DMS53 (cell line): ENCODE data around the gene TPSG1.

Experiments used
- DNase-seq: peaks from one replicate; lab custom pipeline; 2025; lab: John Stamatoyannopoulos, UW

Gene TPSG1

GRCh38 chr16:1215574-1216295 lies 9.3 kb downstream of the TPSG1 start:
- DNase-seq = no peak

- DNase-seq = no peak
Observed at GRCh38 chr16:1214719-1215118, 10.3 kb downstream of the TPSG1 start.

GRCh38 chr16:1213796-1214372 lies 11.2 kb downstream of the TPSG1 start:
- DNase-seq = no peak

DNA sequence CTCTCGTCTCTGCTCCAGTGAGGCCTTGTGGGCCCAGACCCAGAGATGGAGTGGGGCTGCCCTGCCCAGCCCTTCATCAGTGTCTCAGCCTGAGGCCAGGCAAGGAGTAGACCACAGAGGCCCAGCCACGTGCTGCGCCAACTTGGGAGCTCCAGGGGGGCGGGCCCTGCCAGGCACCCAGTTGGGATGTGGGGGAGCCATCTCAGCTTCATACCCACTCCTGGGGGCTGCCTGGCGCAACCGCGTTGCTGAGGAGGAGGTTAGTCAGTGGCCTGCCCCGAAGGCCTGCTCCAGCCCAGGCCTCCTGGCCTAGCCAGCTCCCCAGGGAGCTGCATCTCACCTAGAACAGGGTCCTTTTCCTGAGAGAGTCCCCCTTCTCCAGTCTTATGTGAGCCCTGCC lies 11.8 kb downstream of the TPSG1 start:
- DNase-seq = no peak

DNA sequence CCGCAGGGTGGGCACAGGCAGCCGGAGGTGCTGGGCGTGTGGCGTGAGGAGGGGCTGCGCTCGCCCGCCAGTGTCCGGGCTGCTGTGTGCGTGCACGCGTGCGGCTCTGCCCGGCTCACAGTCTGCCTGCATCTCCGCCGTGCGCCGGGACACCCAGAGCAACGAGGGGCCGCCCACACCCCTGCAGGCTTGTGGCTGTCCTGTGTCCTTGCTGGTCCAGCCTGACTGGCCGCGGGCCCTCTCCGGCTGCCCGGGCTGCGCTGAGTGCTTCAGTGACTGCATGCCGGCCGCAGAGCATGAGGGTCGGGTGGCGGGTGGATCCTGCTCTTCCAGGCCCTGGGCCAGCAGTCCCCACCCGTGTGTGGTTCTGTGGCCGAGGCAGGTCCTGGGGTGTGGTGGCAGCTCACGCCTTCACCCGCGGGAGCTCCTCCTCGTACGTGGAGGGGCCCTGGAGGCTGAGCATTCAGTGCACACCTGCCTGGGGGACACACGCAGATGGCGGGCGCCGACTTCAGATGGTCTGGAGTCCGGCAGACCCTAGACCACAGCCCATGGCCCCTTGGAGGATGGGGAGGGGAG lies 12.4 kb downstream of the TPSG1 start:
- DNase-seq = no peak

GRCh38 chr16:1211451-1212268 lies 13.4 kb downstream of the TPSG1 start:
- no peak for DNase-seq

DNA sequence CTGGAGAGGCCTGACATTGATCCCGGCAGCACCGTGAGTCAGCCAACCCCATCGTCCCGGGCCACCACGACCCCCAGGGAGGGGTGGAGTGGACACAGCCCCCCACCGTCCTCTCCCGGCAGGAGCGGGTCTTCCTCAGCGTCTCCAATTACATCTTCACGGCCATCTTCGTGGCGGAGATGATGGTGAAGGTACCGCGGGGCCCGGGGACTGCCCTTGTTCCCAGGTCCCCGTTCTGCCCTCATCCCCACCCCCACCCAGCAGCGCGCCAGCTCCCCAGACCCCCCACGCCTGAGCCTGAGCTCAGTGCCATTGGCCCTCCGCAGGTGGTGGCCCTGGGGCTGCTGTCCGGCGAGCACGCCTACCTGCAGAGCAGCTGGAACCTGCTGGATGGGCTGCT lies 14.6 kb downstream of the TPSG1 start:
- no peak for DNase-seq

- DNase-seq = no peak
Observed at GRCh38 chr16:1209081-1209480, 16.0 kb downstream of the TPSG1 start.

DNA sequence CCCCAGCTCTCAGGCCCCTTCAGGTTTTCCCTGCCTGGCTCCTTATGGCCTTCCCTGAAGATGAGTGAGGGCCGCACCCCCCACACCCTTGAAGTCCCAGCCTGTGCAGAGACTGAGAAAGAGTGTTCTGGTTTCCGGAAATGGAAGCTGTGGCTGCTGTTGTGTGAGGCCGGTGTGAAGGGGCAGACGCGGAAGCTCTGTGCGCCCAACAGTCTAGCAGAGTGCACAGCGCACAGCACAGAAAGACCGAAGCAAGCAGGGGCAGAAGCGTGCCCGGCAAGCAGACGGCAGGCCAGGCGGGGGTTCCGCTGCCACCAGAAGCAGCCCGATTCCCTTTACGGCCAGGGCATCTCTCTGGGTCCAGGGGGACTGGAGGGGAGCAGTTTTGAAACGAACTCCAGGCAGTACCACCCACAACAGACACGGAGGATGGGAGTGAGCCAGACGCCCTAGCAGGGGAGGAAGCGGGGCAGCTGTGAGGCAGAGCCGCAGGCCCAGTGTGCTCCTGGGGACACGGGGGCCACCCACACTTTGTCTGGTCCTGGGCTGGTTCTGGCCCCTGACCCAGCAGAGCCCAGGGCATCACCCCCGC lies 16.7 kb downstream of the TPSG1 start:
- no peak for DNase-seq

GRCh38 chr16:1206786-1207185 lies 18.3 kb downstream of the TPSG1 start:
- no peak for DNase-seq

GRCh38 chr16:1206326-1206725 lies 18.7 kb downstream of the TPSG1 start:
- DNase-seq = no peak

DNA sequence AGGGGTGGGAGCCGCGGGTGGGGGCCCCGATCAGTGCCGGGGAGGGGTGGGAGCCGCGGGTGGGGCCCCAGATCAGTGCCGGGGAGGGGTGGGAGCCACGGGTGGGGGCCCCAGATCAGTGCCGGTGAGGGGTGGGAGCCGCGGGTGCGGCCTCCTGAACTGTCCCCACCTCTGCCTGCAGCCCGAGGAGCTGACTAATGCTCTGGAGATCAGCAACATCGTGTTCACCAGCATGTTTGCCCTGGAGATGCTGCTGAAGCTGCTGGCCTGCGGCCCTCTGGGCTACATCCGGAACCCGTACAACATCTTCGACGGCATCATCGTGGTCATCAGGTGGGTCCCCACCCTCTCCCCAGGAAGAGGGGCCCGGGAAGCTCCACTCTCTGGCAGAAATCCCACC lies 20.1 kb downstream of the TPSG1 start:
- DNase-seq = no peak

DNA sequence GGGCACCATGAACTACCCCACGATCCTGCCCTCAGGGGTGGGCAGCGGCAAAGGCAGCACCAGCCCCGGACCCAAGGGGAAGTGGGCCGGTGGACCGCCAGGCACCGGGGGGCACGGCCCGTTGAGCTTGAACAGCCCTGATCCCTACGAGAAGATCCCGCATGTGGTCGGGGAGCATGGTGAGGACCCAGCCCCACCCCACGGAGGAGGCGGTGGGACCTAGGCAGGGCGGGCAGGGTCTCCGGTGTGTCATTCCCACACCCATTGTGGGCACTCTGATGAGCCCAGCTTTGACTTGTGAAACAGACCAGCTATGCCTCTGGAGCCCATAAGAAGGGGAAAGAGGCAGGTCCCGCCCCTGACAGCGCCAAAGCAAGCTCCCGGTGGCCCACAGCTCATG lies 22.8 kb downstream of the TPSG1 start:
- DNase-seq = no peak

DNA sequence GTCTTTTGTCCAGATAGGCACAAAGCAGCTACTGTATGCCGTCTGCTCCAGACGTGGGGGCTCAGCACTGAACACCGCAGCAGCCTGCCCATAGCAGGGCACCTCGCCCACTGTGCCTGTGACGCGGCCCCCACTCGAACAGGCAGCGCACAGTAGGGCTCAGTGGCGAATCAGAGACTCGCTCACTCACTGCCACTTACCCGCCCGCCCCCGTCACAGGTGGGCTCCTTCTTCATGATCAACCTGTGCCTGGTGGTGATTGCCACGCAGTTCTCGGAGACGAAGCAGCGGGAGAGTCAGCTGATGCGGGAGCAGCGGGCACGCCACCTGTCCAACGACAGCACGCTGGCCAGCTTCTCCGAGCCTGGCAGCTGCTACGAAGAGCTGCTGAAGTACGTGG lies 23.6 kb downstream of the TPSG1 start:
- no peak for DNase-seq

DNA sequence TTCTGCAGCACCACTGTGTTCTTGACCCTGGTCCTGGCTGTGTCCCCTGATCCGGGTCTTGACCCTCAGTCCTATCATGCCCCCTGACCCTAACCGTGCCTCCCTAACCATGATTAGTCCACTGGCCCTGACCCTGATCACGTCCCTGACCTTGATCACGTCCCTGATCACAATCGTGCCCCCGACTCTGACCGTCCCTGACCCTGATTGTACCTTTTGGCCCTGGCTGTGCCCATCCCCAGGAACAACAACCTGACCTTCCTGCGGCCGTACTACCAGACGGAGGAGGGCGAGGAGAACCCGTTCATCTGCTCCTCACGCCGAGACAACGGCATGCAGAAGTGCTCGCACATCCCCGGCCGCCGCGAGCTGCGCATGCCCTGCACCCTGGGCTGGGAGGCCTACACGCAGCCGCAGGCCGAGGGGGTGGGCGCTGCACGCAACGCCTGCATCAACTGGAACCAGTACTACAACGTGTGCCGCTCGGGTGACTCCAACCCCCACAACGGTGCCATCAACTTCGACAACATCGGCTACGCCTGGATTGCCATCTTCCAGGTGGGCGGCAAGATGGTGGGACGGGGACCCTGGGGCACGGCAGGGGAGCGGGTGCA lies 24.9 kb downstream of the TPSG1 start:
- DNase-seq = no peak

- no peak for DNase-seq
Observed at GRCh38 chr16:1199347-1200013, 25.6 kb downstream of the TPSG1 start.

DNA sequence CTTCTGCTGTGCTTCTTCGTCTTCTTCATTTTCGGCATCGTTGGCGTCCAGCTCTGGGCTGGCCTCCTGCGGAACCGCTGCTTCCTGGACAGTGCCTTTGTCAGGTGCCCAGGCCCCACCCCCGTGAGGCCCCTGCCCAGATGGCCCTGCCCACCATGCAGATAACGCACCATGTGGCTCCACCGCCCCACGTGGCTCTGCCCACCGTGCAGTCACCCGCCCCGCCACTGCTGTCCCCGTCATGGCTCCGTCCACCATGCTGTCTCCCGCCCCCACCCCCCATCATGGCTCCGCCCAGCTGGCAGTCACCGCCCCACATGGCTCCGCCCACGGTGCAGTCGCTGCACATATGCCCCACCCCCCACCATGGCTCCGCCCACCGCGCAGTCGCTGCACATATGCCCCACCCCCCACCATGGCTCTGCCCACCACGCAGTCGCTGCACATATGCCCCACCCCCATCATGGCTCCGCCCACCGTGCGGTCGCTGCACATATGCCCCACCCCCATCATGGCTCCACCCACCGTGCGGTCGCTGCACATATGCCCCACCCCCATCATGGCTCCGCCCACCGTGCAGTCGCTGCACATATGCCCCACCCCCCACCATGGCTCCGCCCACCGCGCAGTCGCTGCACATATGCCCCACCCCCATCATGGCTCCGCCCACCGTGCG lies 26.3 kb downstream of the TPSG1 start:
- peak; percentile 23 for DNase-seq

DNA sequence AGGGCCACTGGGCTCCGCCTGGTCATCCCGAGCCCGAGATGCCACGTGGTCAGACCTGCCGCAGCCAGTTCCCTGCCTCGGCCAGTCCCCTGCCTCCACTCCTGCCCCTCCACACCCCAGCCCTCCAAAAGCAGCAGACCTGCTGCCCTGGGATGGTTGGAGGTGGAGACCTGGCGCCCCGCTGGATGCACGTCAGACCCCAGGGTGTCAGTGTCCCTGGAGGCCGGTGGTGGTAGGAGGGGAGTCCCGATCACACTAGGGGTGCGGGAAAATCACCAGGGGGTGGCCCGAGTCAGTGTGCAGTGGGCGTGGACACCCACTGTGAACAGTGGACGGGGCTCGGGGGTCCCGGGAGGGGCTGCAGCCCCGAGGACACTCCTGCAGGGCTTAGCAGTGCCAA lies 26.9 kb downstream of the TPSG1 start:
- DNase-seq = no peak

GRCh38 chr16:1197237-1197866 lies 27.7 kb downstream of the TPSG1 start:
- no peak for DNase-seq

GRCh38 chr16:1196494-1196893 lies 28.6 kb downstream of the TPSG1 start:
- DNase-seq = no peak

DNA sequence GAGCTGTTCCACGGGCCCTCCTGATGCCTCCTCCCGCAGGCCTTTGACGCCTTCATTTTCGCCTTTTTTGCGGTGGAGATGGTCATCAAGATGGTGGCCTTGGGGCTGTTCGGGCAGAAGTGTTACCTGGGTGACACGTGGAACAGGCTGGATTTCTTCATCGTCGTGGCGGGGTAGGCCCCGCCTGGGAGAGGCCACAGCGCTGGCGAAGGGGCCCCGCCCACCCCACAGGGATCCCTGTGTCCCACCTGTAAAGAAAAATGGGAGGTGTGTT lies 29.7 kb downstream of the TPSG1 start:
- no peak for DNase-seq
